Measurements from ENCODE around the gene RAB17. TPM values are rescaled to one million over a fixed set of nuclear protein-coding genes. Genes with fewer than 3 reads are reported as not detected.
A peak's percentile ranks its signal among the peaks of the same experiment; 100 is the strongest.

RAB17 gene
- total RNA-seq, 1 donor: 0.36 TPM

- DNase-seq (ENCODE audit: insufficient read length, low spot score, missing footprints): peak; percentile 72
- peaks cover 3% of the 10 kb centered on the region for H3K4me1 ChIP-seq (ENCODE audit: insufficient read depth, low read length)
- H2AFZ ChIP-seq (ENCODE audit: low read length): no peak overlapping the region
Measured at GRCh38 chr2:237539681-237540080, 50.9 kb downstream of the RAB17 start.

GRCh38 chr2:237538901-237539300, 51.6 kb downstream of the RAB17 start:
- Histone ChIP-seq H3K9me3 (ENCODE audit: low read depth, low read length) (no peaks in the 10 kb centered on the region), H3K79me2 (ENCODE audit: insufficient read depth, low read length) (no peaks in the 10 kb centered on the region), H3K4me1 (ENCODE audit: insufficient read depth, low read length) (peaks cover 8% of the 10 kb centered on the region), H2AFZ (ENCODE audit: low read length) (no peak overlapping the region), H3K27me3 (ENCODE audit: insufficient read depth, low read length) (no peaks in the 10 kb centered on the region), H3K4me2 (ENCODE audit: insufficient read depth, low read length) (no peak overlapping the region), H3K36me3 (ENCODE audit: insufficient read depth, low read length) (peaks cover 18% of the 10 kb centered on the region), H3K4me3 (ENCODE audit: insufficient read depth, low read length) (no peak overlapping the region), H3K27ac (ENCODE audit: low read depth, low read length) (no peak overlapping the region), H4K20me1 (ENCODE audit: insufficient read depth, low read length) (no peaks in the 10 kb centered on the region)
- peak; percentile 41 for DNase-seq (ENCODE audit: insufficient read length, low spot score, missing footprints)
- TF ChIP-seq CTCF (IDR thresholded peaks at IDR 0.05; ENCODE audit: extremely low read depth, low read depth, low read length): no peak

More at GRCh38 chr2:237539681-237540080, 50.9 kb downstream of the RAB17 start:
- Histone ChIP-seq H3K27ac (ENCODE audit: low read depth, low read length) (no peak overlapping the region), H4K20me1 (ENCODE audit: insufficient read depth, low read length) (no peaks in the 10 kb centered on the region), H3K4me3 (ENCODE audit: insufficient read depth, low read length) (no peak overlapping the region), H3K36me3 (ENCODE audit: insufficient read depth, low read length) (peaks cover 18% of the 10 kb centered on the region), H3K27me3 (ENCODE audit: insufficient read depth, low read length) (no peaks in the 10 kb centered on the region), H3K79me2 (ENCODE audit: insufficient read depth, low read length) (no peaks in the 10 kb centered on the region), H3K9me3 (ENCODE audit: low read depth, low read length) (no peaks in the 10 kb centered on the region), H3K4me2 (ENCODE audit: insufficient read depth, low read length) (no peak overlapping the region)
- no peak for TF ChIP-seq CTCF (IDR thresholded peaks at IDR 0.05; ENCODE audit: extremely low read depth, low read depth, low read length)

GRCh38 chr2:237538001-237538720, 52.4 kb downstream of the RAB17 start:
- H2AFZ ChIP-seq (ENCODE audit: low read length): no peak overlapping the region
- DNase-seq (ENCODE audit: insufficient read length, low spot score, missing footprints): peak; percentile 79

More at GRCh38 chr2:237538001-237538720, 52.4 kb downstream of the RAB17 start:
- Histone ChIP-seq H3K36me3 (ENCODE audit: insufficient read depth, low read length) (peaks cover 18% of the 10 kb centered on the region), H3K4me1 (ENCODE audit: insufficient read depth, low read length) (peaks cover 16% of the 10 kb centered on the region), H3K27ac (ENCODE audit: low read depth, low read length) (no peak overlapping the region), H3K9me3 (ENCODE audit: low read depth, low read length) (no peaks in the 10 kb centered on the region), H3K79me2 (ENCODE audit: insufficient read depth, low read length) (no peaks in the 10 kb centered on the region), H3K27me3 (ENCODE audit: insufficient read depth, low read length) (no peaks in the 10 kb centered on the region), H3K4me2 (ENCODE audit: insufficient read depth, low read length) (no peak overlapping the region), H4K20me1 (ENCODE audit: insufficient read depth, low read length) (no peaks in the 10 kb centered on the region), H3K4me3 (ENCODE audit: insufficient read depth, low read length) (no peak overlapping the region)
- TF ChIP-seq CTCF (IDR thresholded peaks at IDR 0.05; ENCODE audit: extremely low read depth, low read depth, low read length): no peak
